Mesenchymal stem cell (in vitro differentiated cells and primary cell): ENCODE results near the gene TBC1D14.

Experiments used
- DNase-seq: peaks from one replicate; pipeline ENCODE4 v3.0.0-alpha.2; 2013
- H2AFZ ChIP-seq: one replicate; pipeline ENCODE4 v1.6.1; 2013; ENCODE audit warnings: low read depth, mild to moderate bottlenecking, control low read depth, inconsistent platforms, low read length, moderate library complexity
- H2AK5ac ChIP-seq: 2 replicates; pipeline ENCODE4 v1.6.1; 2013; ENCODE audit warnings: low read length, moderate library complexity, mild to moderate bottlenecking, inconsistent platforms; ENCODE audit not compliant: severe bottlenecking
- H2BK120ac ChIP-seq: one replicate; pipeline ENCODE4 v1.6.1; 2013; ENCODE audit warnings: low read depth, mild to moderate bottlenecking, inconsistent platforms, low read length, moderate library complexity
- H2BK12ac ChIP-seq, 2 experiments: one replicate each; pipeline ENCODE4 v1.6.1; 2013; ENCODE audit warnings: inconsistent platforms in 2 of 2, low read length in 2 of 2, mild to moderate bottlenecking in 2 of 2, moderate library complexity in 2 of 2, control low read depth in 1 of 2
- H2BK15ac ChIP-seq: one replicate; pipeline ENCODE4 v1.6.1; 2013; ENCODE audit warnings: mild to moderate bottlenecking, low read depth, inconsistent platforms; ENCODE audit not compliant: poor library complexity, severe bottlenecking
- H2BK5ac ChIP-seq: 2 replicates; pipeline ENCODE4 v1.6.1; 2013; ENCODE audit warnings: low read depth, mild to moderate bottlenecking, low read length, control low read depth, inconsistent platforms; ENCODE audit not compliant: poor library complexity, severe bottlenecking
- H3K14ac ChIP-seq, 2 experiments: one replicate each; pipeline ENCODE4 v1.6.1; 2013; ENCODE audit warnings: inconsistent platforms in 2 of 2, low read length in 2 of 2, control low read depth in 1 of 2, mild to moderate bottlenecking in 1 of 2, moderate library complexity in 1 of 2
- H3K18ac ChIP-seq, 2 experiments: one replicate each; pipeline ENCODE4 v1.6.1; 2013; ENCODE audit warnings: inconsistent platforms in 2 of 2, low read length in 2 of 2, control low read depth in 1 of 2, low read depth in 1 of 2, mild to moderate bottlenecking in 1 of 2
- H3K23ac ChIP-seq, 2 experiments: one replicate each; pipeline ENCODE4 v1.6.1; 2013; ENCODE audit warnings: inconsistent platforms in 2 of 2, low read length in 2 of 2, mild to moderate bottlenecking in 2 of 2, moderate library complexity in 2 of 2, control low read depth in 1 of 2
- H3K27ac ChIP-seq: 2 replicates; pipeline ENCODE4 v1.5.1; 2013; ENCODE audit warnings: mild to moderate bottlenecking, moderate library complexity, low read length, control low read depth, inconsistent platforms; ENCODE audit not compliant: poor library complexity, severe bottlenecking
- H3K27me3 ChIP-seq, 2 experiments: 2 replicates each; pipeline versions ENCODE4 v1.6.1 to v1.7.0; 2013; ENCODE audit warnings: low read length in 2 of 2, mild to moderate bottlenecking in 2 of 2, moderate library complexity in 2 of 2, control low read depth in 1 of 2, inconsistent platforms in 1 of 2; ENCODE audit not compliant: control insufficient read depth in 1 of 2, insufficient read depth in 1 of 2
- H3K36me3 ChIP-seq, 2 experiments: 2 replicates each; pipeline versions ENCODE4 v1.6.1 to v1.7.0; 2013; ENCODE audit warnings: low read length in 2 of 2, control low read depth in 1 of 2, inconsistent platforms in 1 of 2, low read depth in 1 of 2, mild to moderate bottlenecking in 1 of 2; ENCODE audit not compliant: insufficient read depth in 2 of 2, control insufficient read depth in 1 of 2
- H3K4ac ChIP-seq, 2 experiments: one replicate each; pipeline ENCODE4 v1.6.1; 2013; ENCODE audit warnings: inconsistent platforms in 2 of 2, low read length in 2 of 2, mild to moderate bottlenecking in 2 of 2, moderate library complexity in 2 of 2, control low read depth in 1 of 2, low read depth in 1 of 2
- H3K4me1 ChIP-seq: 2 replicates; pipeline ENCODE4 v1.6.1; 2013; ENCODE audit warnings: low read depth, low read length, control low read depth; ENCODE audit not compliant: control insufficient read depth, insufficient read depth
- H3K4me2 ChIP-seq: 2 replicates; pipeline ENCODE4 v1.6.1; 2013; ENCODE audit warnings: low read length, mild to moderate bottlenecking, inconsistent platforms; ENCODE audit not compliant: poor library complexity, severe bottlenecking
- H3K4me3 ChIP-seq, 2 experiments: 2 replicates each; pipeline versions ENCODE4 v1.5.1 to v1.7.0; 2013; ENCODE audit warnings: low read length in 2 of 2, mild to moderate bottlenecking in 2 of 2, control low read depth in 1 of 2, low read depth in 1 of 2; ENCODE audit not compliant: insufficient read depth in 1 of 2
- H3K79me1 ChIP-seq: replicated peaks from 2 replicates; pipeline ENCODE4 v1.6.1; 2013; ENCODE audit warnings: mild to moderate bottlenecking, control low read depth, low read length, inconsistent platforms; ENCODE audit not compliant: poor library complexity, severe bottlenecking
- H3K9ac ChIP-seq: 2 replicates; pipeline ENCODE4 v1.7.0; 2013; ENCODE audit warnings: mild to moderate bottlenecking, low read length, moderate library complexity
- H3K9me3 ChIP-seq: 2 replicates; pipeline ENCODE4 v1.7.0; 2013; ENCODE audit warnings: mild to moderate bottlenecking, low read length; ENCODE audit not compliant: control insufficient read depth
- H4K8ac ChIP-seq: one replicate; pipeline ENCODE4 v1.6.1; 2013; ENCODE audit warnings: inconsistent platforms, mild to moderate bottlenecking, low read length, moderate library complexity
- H4K91ac ChIP-seq: one replicate; pipeline ENCODE4 v1.6.1; 2013; ENCODE audit warnings: mild to moderate bottlenecking, low read length, inconsistent platforms
- WGBS: methylation state at CpG from one replicate; pipeline ENCODE4 v1.1.7; 2013; ENCODE audit warnings: mixed read lengths; 5-methylcytosine and 5-hydroxymethylcytosine counted together

The TBC1D14 gene

DNA sequence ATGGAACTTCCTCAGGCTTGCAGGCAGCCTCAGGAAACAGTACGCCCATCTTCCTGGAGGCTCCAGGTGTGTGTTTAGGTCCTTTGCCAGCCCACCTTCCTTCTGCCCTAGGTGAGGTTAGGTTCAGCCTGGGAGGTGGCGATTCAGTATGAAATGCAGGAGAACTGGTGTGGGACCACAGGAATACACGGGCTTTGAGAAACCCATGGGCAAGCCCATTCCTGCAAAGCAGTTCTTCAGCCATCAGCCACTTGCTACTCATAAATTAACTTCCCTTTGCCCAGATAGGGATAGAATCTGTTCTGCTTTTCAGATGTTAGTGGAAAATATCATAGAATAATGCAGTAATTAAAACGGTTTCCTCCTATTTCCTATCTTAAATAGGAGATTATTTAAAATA is 32.2 kb downstream of the TBC1D14 start:
- H3K9me3 ChIP-seq: no peaks in the 10 kb centered on the region
- H3K9ac ChIP-seq: peak overlapping the region; percentile 82
- H2AK5ac ChIP-seq: no peak overlapping the region
- no peak overlapping the region for H2AFZ ChIP-seq
- peak overlapping the region; percentile 80 for H2BK120ac ChIP-seq
- peak overlapping the region; percentile 45 for H4K8ac ChIP-seq
- H3K27ac ChIP-seq: peak overlapping the region; percentile 66
- H3K4ac ChIP-seq: peak overlapping the region; percentile 66 to 84
- no peaks in the 10 kb centered on the region for H3K27me3 ChIP-seq
- no peak overlapping the region for H2BK5ac ChIP-seq
- no peak overlapping the region for H3K4me2 ChIP-seq
- H3K79me1 ChIP-seq: peaks cover 43% of the 10 kb centered on the region
- WGBS: 36% methylated on average over 3 of the region's 4 CpGs
- peak overlapping the region in 1 of 2 experiments; percentile 25 for H3K4me3 ChIP-seq
- H3K4me1 ChIP-seq: peaks cover 57% of the 10 kb centered on the region
- H4K91ac ChIP-seq: peak overlapping the region; percentile 90
- peak overlapping the region; percentile 60 to 78 for H2BK12ac ChIP-seq
- peak overlapping the region; percentile 41 to 86 for H3K18ac ChIP-seq
- no peak overlapping the region for H2BK15ac ChIP-seq
- H3K36me3 ChIP-seq: no peaks in the 10 kb centered on the region
- no peak for DNase-seq
- H3K14ac ChIP-seq: peak overlapping the region in 1 of 2 experiments; percentile 50
- H3K23ac ChIP-seq: no peak overlapping the region

DNA sequence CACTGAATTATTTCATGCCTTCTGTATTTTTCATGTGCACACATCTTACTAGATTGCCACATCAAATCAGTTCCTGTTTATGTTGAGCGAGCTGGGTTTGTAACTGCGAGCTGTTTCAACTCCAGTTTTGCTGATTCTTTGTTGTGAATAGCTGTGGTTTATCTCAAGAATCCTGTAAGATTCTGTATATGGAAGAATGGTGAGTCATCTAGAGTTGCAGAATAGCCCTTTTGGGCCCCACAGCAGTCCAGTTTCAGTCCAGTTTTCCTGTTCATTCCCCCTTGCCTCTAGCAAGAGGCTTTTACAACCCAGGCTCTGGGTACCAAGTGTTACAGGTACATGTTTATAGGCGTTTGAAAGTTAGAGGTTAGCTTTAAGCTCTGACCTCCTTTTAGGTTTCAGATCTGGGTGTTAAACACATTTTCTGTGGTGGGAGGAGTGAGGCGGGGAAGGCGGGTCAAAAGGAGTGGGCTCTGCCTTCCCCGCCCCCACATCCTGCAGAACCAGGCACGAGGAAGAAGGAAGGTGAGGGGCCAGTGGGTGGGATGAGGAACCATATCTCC is 32.7 kb downstream of the TBC1D14 start:
- Histone ChIP-seq H3K36me3 (no peaks in the 10 kb centered on the region), H2BK15ac (peak overlapping the region; percentile 86), H3K9me3 (no peaks in the 10 kb centered on the region), H3K27ac (peak overlapping the region; percentile 95), H3K23ac (peak overlapping the region in 1 of 2 experiments; percentile 43), H3K18ac (peak overlapping the region; percentile 91 to 94), H4K8ac (peak overlapping the region; percentile 83), H3K4me3 (peak overlapping the region in 1 of 2 experiments; percentile 57), H3K9ac (peak overlapping the region; percentile 82), H3K4me2 (peak overlapping the region; percentile 49), H3K14ac (no peak overlapping the region), H3K4ac (peak overlapping the region; percentile 39 to 97), H2BK120ac (peak overlapping the region; percentile 90), H2BK12ac (peak overlapping the region; percentile 85 to 90), H3K4me1 (peaks cover 57% of the 10 kb centered on the region), H2AK5ac (peak overlapping the region; percentile 64), H3K27me3 (no peaks in the 10 kb centered on the region), H2AFZ (no peak overlapping the region), H3K79me1 (peaks cover 41% of the 10 kb centered on the region), H4K91ac (peak overlapping the region; percentile 74), H2BK5ac (peak overlapping the region; percentile 77)
- WGBS: 5% methylated on average over 4 of the region's 7 CpGs
- DNase-seq: peak; percentile 99

DNA sequence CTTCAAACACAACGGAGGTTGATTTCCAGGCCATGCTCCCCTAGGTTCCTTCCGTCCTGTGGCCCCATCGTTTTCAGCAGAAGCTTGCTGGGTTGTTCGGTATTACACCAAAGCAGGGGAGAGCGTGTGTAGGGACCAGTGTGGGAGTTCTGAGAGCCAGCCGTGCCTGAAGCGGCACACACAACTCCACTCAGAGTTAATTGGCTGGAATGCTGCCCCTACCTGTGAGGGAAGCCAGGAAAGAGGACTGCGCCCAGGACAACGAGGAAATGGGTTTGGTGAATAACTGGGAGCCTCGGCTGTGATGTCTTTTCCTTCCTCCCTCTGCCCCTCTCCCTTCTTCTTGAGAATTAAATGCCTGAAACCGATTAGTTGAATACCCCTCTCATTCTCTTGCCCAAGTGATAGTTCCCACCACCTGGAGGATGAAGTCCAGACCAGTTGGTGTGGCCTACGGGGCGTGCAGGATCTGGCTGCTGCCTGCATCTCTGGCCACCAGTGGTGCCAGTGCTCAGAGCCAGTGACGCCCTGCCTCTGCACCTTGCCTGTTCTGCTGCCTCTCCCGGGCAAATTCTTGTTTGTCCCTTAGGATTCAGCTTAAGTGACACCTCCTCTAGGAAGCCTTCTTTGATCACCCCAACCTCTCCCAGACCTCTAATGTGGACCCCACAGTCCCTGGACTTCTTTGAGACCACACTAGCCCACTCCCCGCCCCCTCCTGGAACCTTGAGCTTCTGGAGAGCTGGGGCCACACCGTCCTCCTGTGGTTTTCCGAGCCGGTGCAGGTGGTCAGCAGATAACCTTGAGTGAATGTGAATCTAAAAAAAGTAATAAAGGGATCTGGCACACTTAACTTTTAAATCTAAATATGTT is 33.6 kb downstream of the TBC1D14 start:
- H2AFZ ChIP-seq: peak overlapping the region; percentile 6
- peak overlapping the region in 1 of 2 experiments; percentile 82 for H3K14ac ChIP-seq
- H2BK120ac ChIP-seq: peak overlapping the region; percentile 90
- H3K23ac ChIP-seq: peak overlapping the region in 1 of 2 experiments; percentile 94
- 56% methylated on average over 19 of the region's 19 CpGs for WGBS
- peak overlapping the region; percentile 95 for H4K8ac ChIP-seq
- no peak overlapping the region for H3K4me2 ChIP-seq
- H4K91ac ChIP-seq: peak overlapping the region; percentile 100
- peak overlapping the region; percentile 82 for H3K9ac ChIP-seq
- peaks cover 56% of the 10 kb centered on the region for H3K4me1 ChIP-seq
- H2BK5ac ChIP-seq: peak overlapping the region; percentile 61
- H3K36me3 ChIP-seq: no peaks in the 10 kb centered on the region
- H2BK12ac ChIP-seq: peak overlapping the region; percentile 99 to 100
- H2AK5ac ChIP-seq: peak overlapping the region; percentile 96
- peak overlapping the region; percentile 94 to 99 for H3K18ac ChIP-seq
- DNase-seq: peak; percentile 47
- peak overlapping the region; percentile 77 for H2BK15ac ChIP-seq
- H3K79me1 ChIP-seq: peaks cover 32% of the 10 kb centered on the region
- peak overlapping the region; percentile 98 to 99 for H3K4ac ChIP-seq
- H3K27me3 ChIP-seq: no peaks in the 10 kb centered on the region
- peak overlapping the region in 1 of 2 experiments; percentile 57 for H3K4me3 ChIP-seq
- peak overlapping the region; percentile 95 for H3K27ac ChIP-seq
- no peaks in the 10 kb centered on the region for H3K9me3 ChIP-seq

DNA sequence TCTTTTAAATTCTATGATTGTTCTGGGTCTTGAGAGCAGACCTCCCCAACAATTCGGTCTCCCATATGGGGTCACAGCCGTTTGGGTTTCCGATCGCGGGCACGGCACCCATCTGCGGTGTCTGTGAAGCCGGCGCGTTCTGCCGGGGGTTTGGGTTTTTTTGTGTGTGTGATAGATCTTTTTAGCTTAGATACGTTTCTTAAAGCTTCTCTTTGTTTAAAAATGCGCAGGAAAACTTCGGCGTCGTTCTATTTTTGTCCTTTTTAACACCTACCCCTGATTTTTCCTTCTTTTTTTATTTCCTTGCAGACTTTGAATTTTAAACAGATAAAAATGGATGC is 34.2 kb downstream of the TBC1D14 start:
- Histone ChIP-seq H2BK15ac (no peak overlapping the region), H2BK5ac (no peak overlapping the region), H3K27ac (peak overlapping the region; percentile 40), H3K4me2 (no peak overlapping the region), H3K4ac (peak overlapping the region in 1 of 2 experiments; percentile 98), H2BK120ac (peak overlapping the region; percentile 90), H3K79me1 (peaks cover 32% of the 10 kb centered on the region), H3K9ac (no peak overlapping the region), H3K23ac (no peak overlapping the region), H3K4me3 (no peak overlapping the region), H3K36me3 (no peaks in the 10 kb centered on the region), H2AK5ac (peak overlapping the region; percentile 75), H4K8ac (no peak overlapping the region), H3K14ac (no peak overlapping the region), H3K18ac (peak overlapping the region in 1 of 2 experiments; percentile 94), H4K91ac (no peak overlapping the region), H2AFZ (no peak overlapping the region), H3K9me3 (no peaks in the 10 kb centered on the region), H3K27me3 (no peaks in the 10 kb centered on the region), H2BK12ac (peak overlapping the region; percentile 40 to 68), H3K4me1 (peaks cover 52% of the 10 kb centered on the region)
- no peak for DNase-seq
- WGBS: 100% methylated on average over 15 of the region's 16 CpGs
